Astrocyte (in vitro differentiated cells and primary cell): ENCODE data around the gene DCAF15.

ENCODE experiments used
- CTCF ChIP-seq: IDR thresholded peaks from 2 replicates; pipeline ENCODE4 v1.5.1; 2011; ENCODE audit warnings: low read depth, mild to moderate bottlenecking, inconsistent platforms, low read length, moderate library complexity; ENCODE audit not compliant: insufficient read depth
- EZH2 ChIP-seq: IDR thresholded peaks from 2 replicates; pipeline ENCODE4 v1.6.1; 2012; ENCODE audit warnings: mild to moderate bottlenecking, low read length, inconsistent platforms; ENCODE audit not compliant: insufficient read depth

- TF ChIP-seq CTCF (no peak), EZH2 (no peak)
Measured at GRCh38 chr19:13957051-13957450, 4.7 kb downstream of the DCAF15 start.
